ENCODE results near the gene AGAP3. TPM values are rescaled to one million over a fixed set of nuclear protein-coding genes. Genes with fewer than 3 reads are reported as not detected.
A peak's percentile ranks its signal among the peaks of the same experiment; 100 is the strongest.

Gene AGAP3
- total and polyA plus RNA-seq, 3 experiments from 2014 or later = 8.0 to 40.7 (median 39.9) TPM

- peak in 1 of 5 donors; percentile 23 for DNase-seq
- Mint-ChIP-seq H3K9me3 (no peaks in the 10 kb centered on the region), H3K4me3 (no peak overlapping the region), H3K27me3 (no peaks in the 10 kb centered on the region), H3K4me1 (no peaks in the 10 kb centered on the region), H3K36me3 (peaks cover 0 to 51% (median 9%) of the 10 kb centered on the region in 3 donors), H3K27ac (no peak overlapping the region)
- ChIA-PET CTCF (interaction anchor here (1.1 kb wide), 1 partner anchor 10 kb away, joined by 3 read pairs; no protein-coding TSS in a partner anchor), POLR2A (no interaction called here)
- H3K27me3 ChIP-seq (ENCODE audit: insufficient read depth, low read length, poor library complexity, severe bottlenecking) = no peaks in the 10 kb centered on the region
- no peak overlapping the region for H3K4me3 ChIP-seq (ENCODE audit: low read length)
- no peaks in the 10 kb centered on the region for H3K9me3 ChIP-seq (ENCODE audit: low read length)
- no peak overlapping the region for H3K27ac ChIP-seq (ENCODE audit: low read depth, low read length)
- H3K4me1 ChIP-seq (ENCODE audit: insufficient read depth, low read length) = no peaks in the 10 kb centered on the region
- H3K36me3 ChIP-seq (ENCODE audit: insufficient read depth, low read length) = no peaks in the 10 kb centered on the region
These were observed 47.9 kb downstream of the AGAP3 start for GRCh38 chr7:151133986-151134742.

- Mint-ChIP-seq H3K36me3 (peaks cover 0 to 50% (median 9%) of the 10 kb centered on the region in 3 donors), H3K27me3 (no peaks in the 10 kb centered on the region), H3K4me3 (no peak overlapping the region), H3K27ac (no peak overlapping the region), H3K9me3 (no peaks in the 10 kb centered on the region), H3K4me1 (no peaks in the 10 kb centered on the region)
- H3K36me3 ChIP-seq (ENCODE audit: insufficient read depth, low read length) = no peaks in the 10 kb centered on the region
- H3K27ac ChIP-seq (ENCODE audit: low read depth, low read length) = no peak overlapping the region
- H3K9me3 ChIP-seq (ENCODE audit: low read length) = no peaks in the 10 kb centered on the region
- ChIA-PET POLR2A (no interaction called here), CTCF (interaction anchor here (0.6 to 1.2 kb wide), 2 partner anchors 11 to 34 kb away, joined by 3 to 7 read pairs; no protein-coding TSS in a partner anchor)
- no peak overlapping the region for H3K4me3 ChIP-seq (ENCODE audit: low read length)
- no peaks in the 10 kb centered on the region for H3K4me1 ChIP-seq (ENCODE audit: insufficient read depth, low read length)
- no peaks in the 10 kb centered on the region for H3K27me3 ChIP-seq (ENCODE audit: insufficient read depth, low read length, poor library complexity, severe bottlenecking)
- peak in 1 of 5 donors; percentile 33 for DNase-seq
These were observed 48.7 kb downstream of the AGAP3 start for GRCh38 chr7:151134743-151135524.

GRCh38 chr7:151135525-151135845, 49.2 kb downstream of the AGAP3 start:
- Histone ChIP-seq H3K36me3 (ENCODE audit: insufficient read depth, low read length) (no peaks in the 10 kb centered on the region), H3K4me1 (ENCODE audit: insufficient read depth, low read length) (no peaks in the 10 kb centered on the region), H3K4me3 (ENCODE audit: low read length) (no peak overlapping the region), H3K27me3 (ENCODE audit: insufficient read depth, low read length, poor library complexity, severe bottlenecking) (no peaks in the 10 kb centered on the region), H3K9me3 (ENCODE audit: low read length) (no peaks in the 10 kb centered on the region), H3K27ac (ENCODE audit: low read depth, low read length) (no peak overlapping the region)
- H3K9me3 Mint-ChIP-seq = no peaks in the 10 kb centered on the region
- H3K4me1 Mint-ChIP-seq = no peaks in the 10 kb centered on the region
- H3K27ac Mint-ChIP-seq = no peak overlapping the region
- no peak overlapping the region for H3K4me3 Mint-ChIP-seq
- peaks cover 0 to 49% (median 9%) of the 10 kb centered on the region in 3 donors for H3K36me3 Mint-ChIP-seq
- H3K27me3 Mint-ChIP-seq = no peaks in the 10 kb centered on the region
- POLR2A ChIA-PET = no interaction called here
- CTCF ChIA-PET = interaction anchor here (0.6 to 1.2 kb wide), 2 partner anchors 11 to 33 kb away, joined by 3 to 7 read pairs; no protein-coding TSS in a partner anchor
- peak in 1 of 5 donors; percentile 13 for DNase-seq

GRCh38 chr7:151135866-151136843, 49.9 kb downstream of the AGAP3 start:
- H3K4me3 ChIP-seq (ENCODE audit: low read length) = no peak overlapping the region
- H3K36me3 ChIP-seq (ENCODE audit: insufficient read depth, low read length) = no peaks in the 10 kb centered on the region
- Mint-ChIP-seq H3K36me3 (peaks cover 0 to 47% (median 11%) of the 10 kb centered on the region in 3 donors), H3K4me1 (no peaks in the 10 kb centered on the region), H3K9me3 (no peaks in the 10 kb centered on the region), H3K4me3 (no peak overlapping the region), H3K27ac (peak overlapping the region in 1 of 8 donors; percentile 36), H3K27me3 (peaks cover 0 to 2% of the 10 kb centered on the region in 2 donors)
- no peaks in the 10 kb centered on the region for H3K27me3 ChIP-seq (ENCODE audit: insufficient read depth, low read length, poor library complexity, severe bottlenecking)
- peak in 1 of 5 donors; percentile 38 for DNase-seq
- POLR2A ChIA-PET = no interaction called here
- H3K9me3 ChIP-seq (ENCODE audit: low read length) = no peaks in the 10 kb centered on the region
- H3K4me1 ChIP-seq (ENCODE audit: insufficient read depth, low read length) = no peaks in the 10 kb centered on the region
- no peak overlapping the region for H3K27ac ChIP-seq (ENCODE audit: low read depth, low read length)
- CTCF ChIA-PET = interaction anchor here (0.6 to 1.2 kb wide), 2 partner anchors 12 to 33 kb away, joined by 3 to 7 read pairs; no protein-coding TSS in a partner anchor

DNA sequence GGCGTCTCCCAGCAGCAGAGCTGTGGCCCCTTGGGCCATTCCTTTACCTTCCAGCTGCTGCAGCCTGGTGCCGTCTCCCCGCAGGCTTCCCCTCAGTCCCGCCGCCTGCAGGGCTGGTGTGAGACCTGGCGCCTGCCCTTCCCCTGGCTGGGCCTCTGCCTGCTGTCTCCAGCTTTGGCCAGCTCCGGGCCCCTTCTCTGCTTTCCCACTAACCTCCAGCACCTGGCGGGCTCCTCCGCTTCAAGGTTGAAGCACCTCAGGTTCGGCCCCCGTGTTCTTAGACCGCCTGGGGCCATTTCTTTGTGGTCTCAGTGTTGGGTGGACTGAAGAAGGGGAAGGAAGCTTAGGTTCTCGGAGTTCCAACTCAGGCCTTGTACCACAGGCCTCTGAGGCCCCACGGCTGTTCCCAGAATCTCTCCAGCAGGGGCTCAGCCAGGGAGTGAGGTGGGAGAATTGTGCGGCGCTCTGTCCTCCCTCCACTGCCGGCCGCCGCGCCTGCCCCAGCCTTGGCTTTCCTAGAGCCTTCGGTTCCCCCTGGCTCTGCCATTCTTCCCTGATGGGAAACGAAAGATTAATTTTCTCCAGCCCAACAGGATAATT, 50.9 kb downstream of the AGAP3 start:
- Mint-ChIP-seq H3K4me1 (no peaks in the 10 kb centered on the region), H3K9me3 (no peaks in the 10 kb centered on the region), H3K36me3 (peaks cover 0 to 47% (median 11%) of the 10 kb centered on the region in 3 donors), H3K27me3 (peaks cover 0 to 2% of the 10 kb centered on the region in 2 donors), H3K4me3 (no peak overlapping the region), H3K27ac (no peak overlapping the region)
- no peak overlapping the region for H3K4me3 ChIP-seq (ENCODE audit: low read length)
- ChIA-PET CTCF (interaction anchor here (1.4 kb wide), 1 partner anchor 33 kb away, joined by 3 read pairs; no protein-coding TSS in a partner anchor), POLR2A (no interaction called here)
- H3K27me3 ChIP-seq (ENCODE audit: insufficient read depth, low read length, poor library complexity, severe bottlenecking) = no peaks in the 10 kb centered on the region
- DNase-seq = no peak
- H3K9me3 ChIP-seq (ENCODE audit: low read length) = no peaks in the 10 kb centered on the region
- H3K27ac ChIP-seq (ENCODE audit: low read depth, low read length) = no peak overlapping the region
- H3K4me1 ChIP-seq (ENCODE audit: insufficient read depth, low read length) = no peaks in the 10 kb centered on the region
- no peaks in the 10 kb centered on the region for H3K36me3 ChIP-seq (ENCODE audit: insufficient read depth, low read length)

DNA sequence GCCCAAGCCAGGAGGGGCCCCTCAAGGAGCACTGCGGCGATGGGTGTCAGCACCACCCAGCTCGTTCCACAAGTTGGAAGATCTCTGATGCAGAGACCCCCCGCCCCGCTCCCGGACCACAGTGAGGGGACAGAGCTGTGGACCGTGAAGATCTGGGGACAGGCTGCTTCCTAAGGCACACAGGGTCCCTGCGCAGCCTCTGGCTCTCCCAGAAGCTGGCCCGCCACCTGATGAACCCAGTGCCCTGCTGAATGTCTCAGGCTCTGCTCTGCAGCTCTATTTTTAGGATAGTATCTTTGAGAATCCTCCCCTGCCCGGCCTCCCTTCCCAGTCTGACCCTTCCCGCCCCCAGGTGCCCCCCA, 51.5 kb downstream of the AGAP3 start:
- Mint-ChIP-seq H3K36me3 (peaks cover 0 to 51% (median 10%) of the 10 kb centered on the region in 3 donors), H3K27ac (no peak overlapping the region), H3K9me3 (no peaks in the 10 kb centered on the region), H3K27me3 (peaks cover 0 to 2% of the 10 kb centered on the region in 2 donors), H3K4me3 (no peak overlapping the region), H3K4me1 (no peaks in the 10 kb centered on the region)
- ChIA-PET POLR2A (no interaction called here), CTCF (interaction anchor here (1.4 kb wide), 1 partner anchor 32 kb away, joined by 3 read pairs; no protein-coding TSS in a partner anchor)
- Histone ChIP-seq H3K4me3 (ENCODE audit: low read length) (no peak overlapping the region), H3K27ac (ENCODE audit: low read depth, low read length) (no peak overlapping the region), H3K27me3 (ENCODE audit: insufficient read depth, low read length, poor library complexity, severe bottlenecking) (no peaks in the 10 kb centered on the region), H3K9me3 (ENCODE audit: low read length) (no peaks in the 10 kb centered on the region), H3K36me3 (ENCODE audit: insufficient read depth, low read length) (no peaks in the 10 kb centered on the region), H3K4me1 (ENCODE audit: insufficient read depth, low read length) (no peaks in the 10 kb centered on the region)
- DNase-seq = no peak

DNA sequence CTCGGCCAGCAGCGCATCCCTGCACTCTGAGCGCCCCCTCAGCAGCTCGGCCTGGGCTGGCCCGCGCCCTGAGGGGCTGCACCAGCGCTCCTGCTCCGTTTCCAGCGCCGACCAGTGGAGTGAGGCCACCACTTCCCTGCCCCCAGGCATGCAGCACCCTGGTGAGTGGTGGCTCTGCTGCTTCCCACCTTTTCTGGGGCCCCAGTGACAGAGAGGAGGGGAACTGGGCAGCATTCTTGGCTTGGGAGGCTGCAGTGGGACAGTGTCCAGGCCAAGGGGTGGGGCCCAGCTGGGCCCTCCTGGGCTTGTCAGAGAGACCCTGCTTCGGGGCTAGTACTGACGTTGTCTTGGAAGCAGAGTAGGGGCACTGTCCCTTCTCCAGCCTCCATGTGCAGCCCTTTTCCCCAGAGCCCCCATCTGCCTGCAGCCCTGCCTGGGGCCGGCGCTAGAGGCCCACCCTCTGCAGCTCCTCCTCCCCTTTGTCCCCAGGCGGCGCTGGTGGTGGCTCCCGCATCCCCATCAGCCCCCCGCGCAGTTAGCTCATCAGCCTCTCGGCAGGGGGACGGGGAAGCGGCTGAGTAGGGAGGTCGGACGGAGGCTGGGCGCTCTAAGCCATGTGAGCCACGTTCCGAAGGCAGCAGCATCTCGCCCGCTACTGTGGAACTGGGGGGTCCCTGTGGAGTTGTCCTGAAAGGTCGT, 52.0 kb downstream of the AGAP3 start:
- H3K4me1 Mint-ChIP-seq = no peaks in the 10 kb centered on the region
- CTCF ChIA-PET = interaction anchor here (0.9 to 2.3 kb wide), 3 partner anchors 9 to 32 kb away, joined by 3 to 7 read pairs (median 3); no protein-coding TSS in a partner anchor
- no peaks in the 10 kb centered on the region for H3K9me3 Mint-ChIP-seq
- no peak overlapping the region for H3K4me3 ChIP-seq (ENCODE audit: low read length)
- H3K4me3 Mint-ChIP-seq = no peak overlapping the region
- H3K27me3 Mint-ChIP-seq = peaks cover 0 to 2% of the 10 kb centered on the region in 2 donors
- peak overlapping the region in 1 of 8 donors; percentile 32 for H3K27ac Mint-ChIP-seq
- POLR2A ChIA-PET = no interaction called here
- H3K36me3 ChIP-seq (ENCODE audit: insufficient read depth, low read length) = no peaks in the 10 kb centered on the region
- no peaks in the 10 kb centered on the region for H3K27me3 ChIP-seq (ENCODE audit: insufficient read depth, low read length, poor library complexity, severe bottlenecking)
- peaks cover 0 to 52% (median 6%) of the 10 kb centered on the region in 3 donors for H3K36me3 Mint-ChIP-seq
- DNase-seq = no peak
- no peak overlapping the region for H3K27ac ChIP-seq (ENCODE audit: low read depth, low read length)
- no peaks in the 10 kb centered on the region for H3K9me3 ChIP-seq (ENCODE audit: low read length)
- H3K4me1 ChIP-seq (ENCODE audit: insufficient read depth, low read length) = no peaks in the 10 kb centered on the region
